Kidney epithelial cell (primary cell): Measurements from ENCODE around the gene ENPP1. TPM values are rescaled to one million over a fixed set of nuclear protein-coding genes. Genes with fewer than 3 reads are reported as not detected.
"Not testable (repeated sequence)": the region's sequence is repeated elsewhere in the genome, so short reads cannot be mapped to it uniquely, and the experiment has no call there.

Experiments used
- DNase-seq: peaks from one replicate; pipeline ENCODE4 v3.0.0-alpha.2; 2010; ENCODE audit warnings: low read depth
- H3K27me3 ChIP-seq: 2 replicates; pipeline ENCODE4 v1.6.0; 2011; ENCODE audit warnings: low read length; ENCODE audit not compliant: control insufficient read depth, insufficient read depth
- H3K36me3 ChIP-seq: 2 replicates; pipeline ENCODE4 v1.5.1; 2011; ENCODE audit warnings: low read length; ENCODE audit not compliant: control insufficient read depth, insufficient read depth
- H3K4me3 ChIP-seq: 2 replicates; pipeline ENCODE4 v1.5.1; 2011; ENCODE audit warnings: low read depth, mild to moderate bottlenecking, control low read depth, low read length
- CTCF ChIP-seq: IDR thresholded peaks from 2 replicates; pipeline ENCODE4 v1.5.1; 2011; ENCODE audit warnings: mild to moderate bottlenecking, moderate library complexity, low read length, control low read depth, inconsistent platforms; ENCODE audit not compliant: insufficient read depth, poor library complexity, severe bottlenecking
- total RNA-seq: library from RNA; depleted of rRNA; stranded (reverse); fragments of >200 nt; gene quantifications from 2 replicates; pipeline ENCODE4 v1.2.3, GENCODE V29; 2015

Gene ENPP1
- total RNA-seq, 1 donor from 2014 or later: 1.2 TPM

- DNase-seq: no peak
- no peaks in the 10 kb centered on the region for H3K27me3 ChIP-seq
- H3K36me3 ChIP-seq: no peaks in the 10 kb centered on the region
- no peak overlapping the region for H3K4me3 ChIP-seq
- TF ChIP-seq CTCF: no peak
These were observed 102.4 kb downstream of the ENPP1 start for GRCh38 chr6:131910219-131910589.

GRCh38 chr6:131910956-131911355 is 103.1 kb downstream of the ENPP1 start:
- H3K36me3 ChIP-seq: no peaks in the 10 kb centered on the region
- no peak overlapping the region for H3K4me3 ChIP-seq
- TF ChIP-seq CTCF: no peak
- H3K27me3 ChIP-seq: no peaks in the 10 kb centered on the region
- DNase-seq: no peak

- no peak for TF ChIP-seq CTCF
- Histone ChIP-seq H3K4me3 (no peak overlapping the region), H3K36me3 (no peaks in the 10 kb centered on the region), H3K27me3 (no peaks in the 10 kb centered on the region)
- DNase-seq: no peak
These were observed 104.1 kb downstream of the ENPP1 start for GRCh38 chr6:131911951-131912350.

- H3K36me3 ChIP-seq: no peaks in the 10 kb centered on the region
- H3K4me3 ChIP-seq: no peak overlapping the region
- no peak for TF ChIP-seq CTCF
- no peak for DNase-seq
- no peaks in the 10 kb centered on the region for H3K27me3 ChIP-seq
These were observed 106.4 kb downstream of the ENPP1 start for GRCh38 chr6:131914234-131914633.

- Histone ChIP-seq H3K4me3 (no peak overlapping the region), H3K27me3 (no peaks in the 10 kb centered on the region), H3K36me3 (no peaks in the 10 kb centered on the region)
- no peak for DNase-seq
- peak; percentile 80 for TF ChIP-seq CTCF
These were observed 107.3 kb downstream of the ENPP1 start for GRCh38 chr6:131914967-131915751.

GRCh38 chr6:131916091-131916796 is 108.4 kb downstream of the ENPP1 start:
- H3K36me3 ChIP-seq, H3K27me3 ChIP-seq, H3K4me3 ChIP-seq, DNase-seq: not testable (repeated sequence)
